Measurements from ENCODE around the gene AKAP8L. TPM values are rescaled to one million over a fixed set of nuclear protein-coding genes. Genes with fewer than 3 reads are reported as not detected.
A peak's percentile ranks its signal among the peaks of the same experiment; 100 is the strongest.

The AKAP8L gene
- total and polyA plus RNA-seq, 8 donors: 32.7 to 239 (median 52.6) TPM

DNA sequence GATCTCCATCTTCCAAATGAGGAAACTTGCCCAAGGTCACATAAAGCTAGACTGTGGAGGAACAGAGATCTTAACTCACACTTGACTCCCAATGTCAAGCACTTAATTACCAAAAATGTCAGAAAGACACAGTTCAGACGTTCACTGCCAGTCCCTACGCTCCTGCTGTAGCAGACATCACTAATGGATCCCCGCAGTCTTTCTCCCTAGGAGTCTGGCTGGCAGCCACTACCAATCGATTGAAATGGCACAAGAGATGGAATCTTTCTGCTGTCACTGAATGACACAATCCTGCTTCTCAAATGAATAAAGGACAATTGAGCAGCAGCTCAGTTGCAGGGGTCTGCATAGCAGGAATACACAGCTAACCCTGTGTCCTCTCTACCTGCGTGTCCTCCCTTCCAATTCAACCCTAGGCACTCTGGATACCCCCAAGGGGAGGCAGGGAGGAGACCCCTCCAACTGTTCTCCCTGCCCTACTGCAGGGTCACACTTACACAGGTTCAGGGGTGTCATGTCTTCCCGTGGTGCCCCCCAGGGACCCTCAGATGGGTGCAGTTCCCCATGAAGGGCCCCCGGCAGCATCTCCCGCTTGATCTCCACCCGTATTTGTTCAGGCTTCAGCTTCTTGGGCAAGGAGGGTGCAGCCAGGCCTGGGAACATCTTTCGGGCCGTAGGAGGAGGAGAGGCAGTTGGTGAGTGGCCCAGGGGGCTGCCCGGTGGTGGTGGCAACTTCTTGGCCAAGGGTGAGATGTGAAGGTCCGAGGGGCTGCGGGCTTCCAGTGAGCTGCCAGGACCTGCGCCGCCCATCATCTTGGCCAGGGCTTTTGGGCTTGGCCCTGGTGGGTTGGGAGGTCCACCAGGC, 7.9 kb upstream of the AKAP8L start:
- Histone ChIP-seq H3K27me3 (no peaks in the 10 kb centered on the region), H3K27ac (no peak overlapping the region), H3K4me1 (peaks cover 0 to 14% (median 4%) of the 10 kb centered on the region in 3 donors), H3K4me3 (no peak overlapping the region), H3K36me3 (peaks cover 0 to 44% (median 15%) of the 10 kb centered on the region in 3 donors), H3K9me3 (no peaks in the 10 kb centered on the region)
- FAIRE-seq (no peak), DNase-seq (peak in 1 of 6 donors; percentile 11), ATAC-seq (no peak)
- TF ChIP-seq, protein P1, sequence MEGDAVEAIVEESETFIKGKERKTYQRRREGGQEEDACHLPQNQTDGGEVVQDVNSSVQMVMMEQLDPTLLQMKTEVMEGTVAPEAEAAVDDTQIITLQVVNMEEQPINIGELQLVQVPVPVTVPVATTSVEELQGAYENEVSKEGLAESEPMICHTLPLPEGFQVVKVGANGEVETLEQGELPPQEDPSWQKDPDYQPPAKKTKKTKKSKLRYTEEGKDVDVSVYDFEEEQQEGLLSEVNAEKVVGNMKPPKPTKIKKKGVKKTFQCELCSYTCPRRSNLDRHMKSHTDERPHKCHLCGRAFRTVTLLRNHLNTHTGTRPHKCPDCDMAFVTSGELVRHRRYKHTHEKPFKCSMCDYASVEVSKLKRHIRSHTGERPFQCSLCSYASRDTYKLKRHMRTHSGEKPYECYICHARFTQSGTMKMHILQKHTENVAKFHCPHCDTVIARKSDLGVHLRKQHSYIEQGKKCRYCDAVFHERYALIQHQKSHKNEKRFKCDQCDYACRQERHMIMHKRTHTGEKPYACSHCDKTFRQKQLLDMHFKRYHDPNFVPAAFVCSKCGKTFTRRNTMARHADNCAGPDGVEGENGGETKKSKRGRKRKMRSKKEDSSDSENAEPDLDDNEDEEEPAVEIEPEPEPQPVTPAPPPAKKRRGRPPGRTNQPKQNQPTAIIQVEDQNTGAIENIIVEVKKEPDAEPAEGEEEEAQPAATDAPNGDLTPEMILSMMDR (IDR thresholded peaks at IDR 0.05): no peak
- 87% methylated on average over 16 of the region's 16 CpGs for WGBS, 2 donors
- intact Hi-C loops (cut with DNase I): no loop called here

DNA sequence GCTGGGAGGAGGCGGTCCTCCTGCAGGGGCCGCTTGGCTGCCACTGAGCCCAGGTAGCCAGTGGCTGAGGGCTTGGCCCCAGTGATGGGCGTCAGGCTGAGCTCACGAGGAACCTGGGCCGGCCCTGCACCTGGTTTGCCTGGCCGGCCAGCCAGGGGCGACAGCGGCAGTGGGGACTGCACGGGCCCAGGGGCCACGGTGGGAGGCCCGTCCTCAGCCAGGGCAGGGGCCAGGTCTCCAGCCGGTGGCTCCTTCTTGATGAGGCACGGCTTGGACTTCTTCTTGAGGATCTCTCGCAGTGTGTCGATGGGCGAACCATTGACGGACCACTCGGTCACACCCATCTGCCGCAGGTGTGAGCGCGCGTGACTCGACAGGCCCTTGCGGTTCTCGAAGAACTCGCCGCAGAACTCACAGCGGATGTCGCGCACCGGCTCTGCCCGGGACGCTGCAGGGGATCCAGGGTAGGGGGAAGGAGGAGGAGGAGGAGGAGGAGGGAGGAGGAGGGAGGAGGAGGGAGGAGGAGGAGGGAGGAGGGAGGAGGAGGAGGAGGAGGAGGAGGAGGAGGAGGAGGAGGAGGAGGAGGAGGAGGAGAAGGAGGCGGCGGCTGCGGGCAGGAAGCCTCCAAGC, 6.6 kb upstream of the AKAP8L start:
- FAIRE-seq (no peak), ATAC-seq (no peak), DNase-seq (peak in 2 of 6 donors; percentile 37 to 60)
- no peak overlapping the region for H3K27ac ChIP-seq
- peaks cover 0 to 44% (median 15%) of the 10 kb centered on the region in 3 donors for H3K36me3 ChIP-seq
- intact Hi-C loops (cut with DNase I): no loop called here
- no peaks in the 10 kb centered on the region for H3K27me3 ChIP-seq
- no peaks in the 10 kb centered on the region for H3K9me3 ChIP-seq
- WGBS, 2 donors: 93 to 95% methylated on average over 26 to 36 of the region's 36 CpGs
- TF ChIP-seq, protein P1 (IDR thresholded peaks at IDR 0.05): no peak
- H3K4me1 ChIP-seq: peaks cover 0 to 2% (median 0%) of the 10 kb centered on the region in 3 donors
- no peak overlapping the region for H3K4me3 ChIP-seq

DNA sequence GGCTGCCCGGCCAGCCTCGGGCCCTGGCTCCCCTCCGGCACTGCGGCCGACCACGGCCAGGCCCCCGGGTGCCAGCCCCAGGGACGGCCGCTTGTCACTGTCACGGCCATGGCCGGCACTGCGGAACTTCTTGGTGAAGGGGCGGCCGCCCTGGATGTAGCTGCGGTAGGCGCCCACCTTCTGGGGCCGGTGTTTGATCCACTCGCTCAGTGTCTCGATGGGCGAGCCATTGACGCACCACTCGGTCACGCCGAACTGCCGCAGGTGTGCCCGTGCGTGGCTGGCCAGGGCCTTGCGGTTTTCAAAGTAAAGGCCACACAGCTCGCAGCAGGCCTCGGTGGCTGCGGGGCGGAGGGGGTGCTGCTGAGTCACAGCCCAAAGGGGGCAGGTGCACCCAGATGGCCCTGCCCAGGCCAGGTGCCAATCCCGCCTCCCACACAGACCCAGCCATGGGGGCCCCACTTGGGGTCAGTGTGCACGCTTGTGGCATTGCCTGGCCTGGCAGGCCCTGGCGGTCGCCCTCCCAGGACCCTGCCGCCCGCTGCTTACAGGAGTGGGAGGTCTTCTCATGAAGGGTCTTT, 6.0 kb upstream of the AKAP8L start:
- TF ChIP-seq, protein P1 (IDR thresholded peaks at IDR 0.05): no peak
- FAIRE-seq (no peak), ATAC-seq (no peak), DNase-seq (peak in 2 of 6 donors; percentile 26 to 82)
- Histone ChIP-seq H3K27me3 (no peaks in the 10 kb centered on the region), H3K4me1 (peaks cover 0 to 2% (median 0%) of the 10 kb centered on the region in 3 donors), H3K4me3 (no peak overlapping the region), H3K9me3 (no peaks in the 10 kb centered on the region), H3K36me3 (peaks cover 0 to 44% (median 15%) of the 10 kb centered on the region in 3 donors), H3K27ac (no peak overlapping the region)
- WGBS, 2 donors: 98% methylated on average over 38 of the region's 38 CpGs
- intact Hi-C loops (cut with DNase I): no loop called here

DNA sequence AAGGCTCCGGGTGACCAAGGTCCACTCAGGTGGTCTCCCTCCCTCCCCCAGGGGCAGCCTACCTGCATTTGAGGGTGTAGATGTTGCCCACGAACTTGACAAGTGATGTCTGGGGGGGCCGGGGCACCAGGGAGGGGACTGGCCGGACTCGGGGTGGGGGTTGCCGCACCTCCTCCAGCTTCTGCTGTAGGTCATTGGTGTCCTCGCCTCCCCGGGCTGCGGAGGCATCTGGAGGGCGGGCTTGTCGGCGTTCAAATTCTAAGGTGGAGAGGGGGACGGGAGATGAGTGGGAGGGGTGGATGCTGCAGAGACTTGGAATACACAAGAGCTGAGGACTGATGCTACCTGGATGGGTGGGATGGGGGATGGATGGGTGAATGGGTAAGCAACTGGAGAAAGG, 5.3 kb upstream of the AKAP8L start:
- TF ChIP-seq, protein P1 (IDR thresholded peaks at IDR 0.05): no peak
- Histone ChIP-seq H3K4me1 (peaks cover 0 to 7% (median 0%) of the 10 kb centered on the region in 3 donors), H3K4me3 (no peak overlapping the region), H3K9me3 (no peaks in the 10 kb centered on the region), H3K27ac (no peak overlapping the region), H3K27me3 (no peaks in the 10 kb centered on the region), H3K36me3 (peaks cover 0 to 44% (median 15%) of the 10 kb centered on the region in 3 donors)
- FAIRE-seq (no peak), DNase-seq (peak in 2 of 6 donors; percentile 24 to 64), ATAC-seq (no peak)
- intact Hi-C loops (cut with DNase I): no loop called here
- WGBS, 2 donors: 94% methylated on average over 13 of the region's 13 CpGs
